Endometrial microvascular endothelial cells (primary cell): ENCODE measurements around the gene KLHL1. TPM values are rescaled to one million over a fixed set of nuclear protein-coding genes. Genes with fewer than 3 reads are reported as not detected.

ENCODE experiments used
- in situ Hi-C: cut with HindIII; loops from 2 replicates; pipeline ENCODE4 v1.10.0; 2017; ENCODE audit warnings: low sequenced_read_pairs, low pct_unique_long_range_greater_than_20kb; ENCODE audit errors: inconsistent ontology term
- total RNA-seq: library from RNA; depleted of rRNA; stranded (reverse); fragments of >200 nt; gene quantifications from one replicate; pipeline ENCODE4 v1.2.3, GENCODE V29; 2015; ENCODE audit errors: inconsistent ontology term

KLHL1 gene
- total RNA-seq, 1 donor from 2014 or later: not detected

- in situ Hi-C loops: no loop called here
Observed at GRCh38 chr13:69910800-69911199, 197.5 kb downstream of the KLHL1 start.

GRCh38 chr13:69904784-69905183 lies 203.5 kb downstream of the KLHL1 start:
- in situ Hi-C loops: no loop called here

- in situ Hi-C loops: no loop called here
Observed at GRCh38 chr13:69903081-69903480, 205.2 kb downstream of the KLHL1 start.

GRCh38 chr13:69882451-69882850 lies 225.8 kb downstream of the KLHL1 start:
- in situ Hi-C loops: no loop called here

- in situ Hi-C loops: no loop called here
Observed at GRCh38 chr13:69879936-69880335, 228.3 kb downstream of the KLHL1 start.

GRCh38 chr13:69872321-69873047 lies 235.8 kb downstream of the KLHL1 start:
- in situ Hi-C loops: no loop called here

- in situ Hi-C loops: no loop called here
Observed at GRCh38 chr13:69866555-69866954, 241.7 kb downstream of the KLHL1 start.

GRCh38 chr13:69857183-69857821 lies 250.9 kb downstream of the KLHL1 start:
- in situ Hi-C loops: no loop called here

GRCh38 chr13:69856331-69856730 lies 251.9 kb downstream of the KLHL1 start:
- in situ Hi-C loops: no loop called here

- in situ Hi-C loops: no loop called here
Observed at GRCh38 chr13:69828527-69828926, 279.7 kb downstream of the KLHL1 start.

GRCh38 chr13:69820180-69820579 lies 288.1 kb downstream of the KLHL1 start:
- in situ Hi-C loops: no loop called here

GRCh38 chr13:69817333-69817869 lies 290.9 kb downstream of the KLHL1 start:
- in situ Hi-C loops: no loop called here

- in situ Hi-C loops: no loop called here
Observed at GRCh38 chr13:69809152-69809551, 299.1 kb downstream of the KLHL1 start.

- in situ Hi-C loops: no loop called here
Observed at GRCh38 chr13:69796256-69796655, 312.0 kb downstream of the KLHL1 start.

- in situ Hi-C loops: no loop called here
Observed at GRCh38 chr13:69793783-69794453, 314.3 kb downstream of the KLHL1 start.

GRCh38 chr13:69776937-69777336 lies 331.3 kb downstream of the KLHL1 start:
- in situ Hi-C loops: no loop called here

GRCh38 chr13:69769608-69770007 lies 338.6 kb downstream of the KLHL1 start:
- in situ Hi-C loops: no loop called here

GRCh38 chr13:69761581-69761980 lies 346.7 kb downstream of the KLHL1 start:
- in situ Hi-C loops: no loop called here

- in situ Hi-C loops: no loop called here
Observed at GRCh38 chr13:69755101-69755500, 353.2 kb downstream of the KLHL1 start.

- in situ Hi-C loops: no loop called here
Observed at GRCh38 chr13:69751259-69751658, 357.0 kb downstream of the KLHL1 start.
